Effector memory CD4-positive, alpha-beta T cell (primary cell): Measurements from ENCODE around the gene GPRIN1.

ENCODE experiments used
- DNase-seq, 3 donors: peaks; one replicate each; pipeline ENCODE4 v3.0.0-alpha.2; 2020
- H3K27ac ChIP-seq: 2 replicates; pipeline ENCODE4 v1.7.0; 2013; ENCODE audit warnings: mild to moderate bottlenecking, low read length, moderate library complexity; ENCODE audit not compliant: insufficient read depth, poor library complexity, severe bottlenecking
- H3K27me3 ChIP-seq: replicated peaks from 2 replicates; pipeline ENCODE4 v1.7.0; 2013; ENCODE audit warnings: mild to moderate bottlenecking, low read length; ENCODE audit not compliant: insufficient read depth, control insufficient read depth, poor library complexity, severe bottlenecking
- H3K36me3 ChIP-seq: 2 replicates; pipeline ENCODE4 v1.7.0; 2013; ENCODE audit warnings: mild to moderate bottlenecking, low read length, moderate library complexity; ENCODE audit not compliant: control insufficient read depth, insufficient read depth
- H3K4me1 ChIP-seq: 2 replicates; pipeline ENCODE4 v1.7.0; 2013; ENCODE audit warnings: low read length, mild to moderate bottlenecking; ENCODE audit not compliant: control insufficient read depth, insufficient read depth, poor library complexity, severe bottlenecking
- H3K4me3 ChIP-seq: 2 replicates; pipeline ENCODE4 v1.7.0; 2013; ENCODE audit warnings: low read length, low read depth, mild to moderate bottlenecking; ENCODE audit not compliant: insufficient read depth, poor library complexity, severe bottlenecking
- H3K9me3 ChIP-seq: 2 replicates; pipeline ENCODE4 v1.7.0; 2013; ENCODE audit warnings: mild to moderate bottlenecking, low read length, moderate library complexity; ENCODE audit not compliant: control insufficient read depth

Gene GPRIN1

DNA sequence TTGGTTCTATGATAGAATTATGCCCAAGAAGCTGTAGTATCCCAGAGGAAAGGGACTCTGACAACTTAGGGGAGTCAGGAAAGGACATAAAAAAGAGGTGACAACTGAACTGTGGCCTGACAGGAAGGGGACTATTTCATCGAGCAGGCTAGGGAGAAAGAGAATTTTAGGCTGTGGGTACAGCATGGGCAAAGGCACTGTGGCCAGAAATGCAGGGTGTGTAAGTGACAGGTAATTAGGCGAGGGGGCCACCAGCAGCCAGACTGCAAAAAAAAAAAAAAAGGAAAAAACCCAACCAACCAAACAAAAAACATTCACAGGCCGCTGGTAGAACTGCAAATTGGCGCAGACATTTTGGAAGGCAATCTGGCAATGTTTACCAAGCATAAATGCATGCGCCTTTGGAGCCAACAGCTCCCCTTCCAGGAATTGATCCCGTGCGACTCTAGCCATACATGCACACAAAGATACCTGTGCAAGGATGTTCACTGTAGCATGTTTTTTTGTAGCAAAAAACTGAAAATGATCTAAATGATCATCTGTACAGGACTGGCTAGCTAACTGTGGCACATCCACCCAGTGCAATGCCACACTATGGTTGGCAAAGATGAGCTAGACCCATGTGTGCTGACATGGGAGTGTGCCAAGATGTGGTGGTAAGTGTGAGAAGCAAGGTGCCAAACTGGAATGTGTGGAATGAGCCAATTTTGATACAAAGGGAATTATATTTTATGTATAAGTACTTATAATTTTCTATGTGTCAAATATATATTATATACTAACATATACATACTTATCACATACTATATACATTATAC lies 21.6 kb upstream of the GPRIN1 start:
- no peaks in the 10 kb centered on the region for H3K9me3 ChIP-seq
- H3K27ac ChIP-seq, result no peak overlapping the region
- H3K4me3 ChIP-seq, result no peak overlapping the region
- H3K4me1 ChIP-seq, result peaks cover 10% of the 10 kb centered on the region
- H3K27me3 ChIP-seq, result peaks cover 40% of the 10 kb centered on the region
- no peak for DNase-seq
- H3K36me3 ChIP-seq, result no peaks in the 10 kb centered on the region

DNA sequence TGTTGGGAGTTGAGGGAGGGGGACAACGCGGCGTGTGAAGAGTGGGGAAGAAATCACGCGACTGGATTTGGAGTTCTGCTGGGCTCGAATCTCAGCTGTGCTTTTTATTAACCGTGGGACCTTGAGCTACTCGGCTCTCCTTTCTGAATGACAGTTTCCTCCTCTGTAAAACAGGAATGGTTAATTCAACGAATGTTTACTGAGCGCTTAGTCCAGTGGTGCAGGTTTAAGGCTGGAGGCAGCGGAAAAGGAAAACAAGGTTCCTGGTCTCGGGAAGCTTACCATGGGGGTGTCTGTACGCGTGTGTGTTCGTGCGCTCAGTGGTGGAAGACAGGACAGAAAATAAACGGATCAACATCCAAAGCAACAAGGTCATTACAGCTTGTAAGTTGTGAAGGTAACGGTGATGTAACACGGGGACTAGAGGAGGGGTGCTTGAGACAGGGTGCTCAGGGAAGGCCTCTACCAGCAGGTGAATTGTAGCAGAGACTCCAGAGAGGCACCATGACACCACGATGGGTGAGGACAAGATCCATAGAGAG lies 20.8 kb upstream of the GPRIN1 start:
- Histone ChIP-seq H3K4me1 (peaks cover 10% of the 10 kb centered on the region), H3K27me3 (peaks cover 40% of the 10 kb centered on the region), H3K9me3 (no peaks in the 10 kb centered on the region), H3K27ac (no peak overlapping the region), H3K36me3 (no peaks in the 10 kb centered on the region), H3K4me3 (peak overlapping the region; percentile 14)
- no peak for DNase-seq

DNA sequence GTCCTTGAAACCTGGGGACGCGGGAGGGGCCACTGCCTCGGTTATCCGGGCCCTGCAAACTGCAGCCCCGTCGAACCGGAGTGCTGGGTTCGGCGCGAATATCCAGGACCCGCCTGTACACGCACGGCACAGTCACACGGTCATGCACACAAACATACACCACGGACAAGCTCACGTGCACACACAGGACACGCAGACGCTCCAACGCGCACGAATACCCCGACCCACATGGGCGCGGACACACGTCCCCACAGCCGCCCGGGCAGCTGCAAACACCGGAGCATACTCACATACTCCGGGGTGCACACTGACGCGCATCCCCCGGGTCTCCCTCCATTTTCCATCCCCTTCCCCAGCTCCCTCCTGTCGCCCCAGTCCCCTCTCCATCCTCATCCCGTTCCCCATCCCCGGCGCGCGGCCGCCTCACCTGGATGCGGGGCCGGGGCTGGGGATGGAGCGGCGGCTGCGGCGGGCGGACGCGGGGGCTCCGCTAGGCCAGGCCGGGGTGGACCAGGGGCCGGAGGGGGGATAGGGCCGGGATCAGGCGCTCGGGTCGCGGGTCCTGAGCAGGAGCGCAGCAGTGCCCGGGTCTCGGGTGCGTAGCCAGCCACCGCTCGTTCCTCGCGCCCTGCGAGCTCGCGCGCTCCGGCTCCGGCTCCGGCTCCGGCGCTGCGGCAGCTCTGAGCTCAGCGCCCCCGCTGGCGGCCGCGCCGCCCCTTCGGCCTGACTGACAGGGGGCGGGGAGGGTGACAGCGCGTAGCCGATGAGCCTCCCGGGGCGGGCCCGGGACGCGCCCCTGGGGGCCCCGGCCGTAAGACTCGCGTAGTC lies 20.1 kb upstream of the GPRIN1 start, which contains the start of the genes EIF4E1B and SNCB:
TSS of gene EIF4E1B (plus strand) at position 823 of the 828 bp plus-strand sequence. CDS start 12,113 bp downstream, outside the sequence.
TSS of gene SNCB (minus strand) at position 682 of the 828 bp plus-strand sequence. CDS start 880 bp downstream, outside the sequence.
- DNase-seq, result no peak
- Histone ChIP-seq H3K4me1 (peaks cover 10% of the 10 kb centered on the region), H3K27me3 (peaks cover 40% of the 10 kb centered on the region), H3K36me3 (no peaks in the 10 kb centered on the region), H3K27ac (no peak within 1 kb of the TSS), H3K4me3 (peak within 1 kb of the TSS; percentile 14), H3K9me3 (no peaks in the 10 kb centered on the region)

DNA sequence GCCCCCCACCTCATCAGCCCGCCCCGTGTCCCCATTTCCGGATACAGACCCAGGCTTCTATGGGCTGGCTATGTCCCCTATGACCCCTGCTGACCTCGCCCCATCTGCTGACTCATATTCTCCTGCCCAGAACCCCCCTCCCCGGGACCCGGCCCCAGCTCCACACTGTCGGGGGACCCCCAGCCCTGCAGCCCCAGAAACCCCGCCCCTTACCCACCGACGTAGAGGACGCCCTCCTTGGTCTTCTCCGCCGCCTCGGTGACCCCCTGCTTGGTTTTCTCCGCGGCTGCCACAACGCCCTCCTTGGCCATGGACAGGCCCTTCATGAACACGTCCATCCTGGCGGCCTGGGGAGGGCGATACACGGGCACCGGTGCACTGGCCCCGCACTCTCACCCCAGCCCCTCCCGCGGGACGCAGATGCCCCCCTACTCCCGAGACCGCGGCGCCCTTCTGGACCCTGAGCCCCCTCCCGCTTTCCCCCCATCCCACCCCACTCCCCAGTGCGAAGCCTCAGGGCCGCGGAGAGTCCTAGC lies 19.4 kb upstream of the GPRIN1 start:
- H3K27ac ChIP-seq, result no peak overlapping the region
- H3K9me3 ChIP-seq, result no peaks in the 10 kb centered on the region
- no peak for DNase-seq
- H3K4me1 ChIP-seq, result peaks cover 10% of the 10 kb centered on the region
- H3K4me3 ChIP-seq, result peak overlapping the region; percentile 14
- H3K36me3 ChIP-seq, result no peaks in the 10 kb centered on the region
- H3K27me3 ChIP-seq, result peaks cover 40% of the 10 kb centered on the region

DNA sequence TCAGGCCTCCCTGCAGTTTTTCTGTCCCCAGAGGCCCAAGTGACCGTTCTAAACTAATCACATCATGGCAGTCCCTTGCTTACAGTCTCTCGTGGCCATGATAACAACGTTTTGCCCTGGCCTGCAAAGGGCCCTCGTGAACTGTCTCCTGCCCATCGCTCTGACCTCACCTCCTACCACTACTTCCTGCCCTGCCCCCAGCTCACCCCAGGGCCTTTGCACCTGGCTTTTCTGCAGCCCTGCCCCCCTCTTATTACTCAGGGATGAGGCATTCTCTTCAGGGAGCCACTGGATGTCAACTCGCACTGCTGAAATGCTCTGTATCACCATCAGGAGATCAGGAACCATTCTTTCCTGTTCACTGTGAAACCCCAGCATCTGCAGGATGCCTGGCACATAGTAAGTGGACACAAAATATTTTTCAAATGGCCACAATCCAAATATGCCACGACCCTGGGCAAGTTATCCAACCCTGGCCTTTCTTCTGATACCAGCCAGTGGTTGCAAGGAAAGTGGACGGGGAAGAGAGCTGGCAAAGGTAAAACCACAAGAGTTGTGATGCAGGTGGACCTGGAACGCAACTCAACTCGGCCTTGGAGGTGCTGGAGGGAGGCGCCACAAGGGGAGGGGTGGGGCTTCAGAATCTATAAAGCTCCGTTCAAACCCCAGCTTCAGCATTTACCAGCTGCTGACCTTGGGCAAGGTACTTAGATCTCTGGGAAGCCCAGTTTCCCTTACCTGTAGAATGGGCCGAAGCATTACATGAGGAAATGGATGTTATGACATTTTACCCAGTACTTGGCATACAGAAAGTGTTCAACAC lies 18.7 kb upstream of the GPRIN1 start:
- Histone ChIP-seq H3K4me3 (no peak overlapping the region), H3K9me3 (no peaks in the 10 kb centered on the region), H3K36me3 (no peaks in the 10 kb centered on the region), H3K27ac (no peak overlapping the region), H3K4me1 (peaks cover 10% of the 10 kb centered on the region), H3K27me3 (peaks cover 37% of the 10 kb centered on the region)
- DNase-seq, result no peak

DNA sequence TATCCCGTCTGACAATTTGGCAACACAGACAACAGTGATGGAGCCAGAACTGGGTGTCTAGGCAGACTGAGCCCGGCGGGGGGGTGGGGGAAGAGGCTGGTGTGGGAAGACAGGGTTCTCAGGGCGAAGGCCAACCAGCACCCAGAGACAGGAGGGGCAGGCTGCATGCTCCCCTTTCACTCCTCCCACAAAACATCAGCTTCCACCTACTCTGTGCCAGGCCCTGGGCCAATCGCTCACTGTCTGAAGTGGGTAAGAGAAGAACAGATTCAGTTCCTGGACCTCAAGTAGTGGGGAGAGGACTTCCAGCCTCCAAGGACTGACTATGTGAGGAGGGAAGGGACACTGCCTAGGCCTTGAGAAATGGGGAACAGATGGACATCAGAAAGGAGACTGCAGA lies 17.6 kb upstream of the GPRIN1 start:
- Histone ChIP-seq H3K9me3 (no peaks in the 10 kb centered on the region), H3K27ac (no peak overlapping the region), H3K4me3 (no peak overlapping the region), H3K27me3 (peaks cover 32% of the 10 kb centered on the region), H3K36me3 (no peaks in the 10 kb centered on the region), H3K4me1 (peaks cover 10% of the 10 kb centered on the region)
- no peak for DNase-seq

DNA sequence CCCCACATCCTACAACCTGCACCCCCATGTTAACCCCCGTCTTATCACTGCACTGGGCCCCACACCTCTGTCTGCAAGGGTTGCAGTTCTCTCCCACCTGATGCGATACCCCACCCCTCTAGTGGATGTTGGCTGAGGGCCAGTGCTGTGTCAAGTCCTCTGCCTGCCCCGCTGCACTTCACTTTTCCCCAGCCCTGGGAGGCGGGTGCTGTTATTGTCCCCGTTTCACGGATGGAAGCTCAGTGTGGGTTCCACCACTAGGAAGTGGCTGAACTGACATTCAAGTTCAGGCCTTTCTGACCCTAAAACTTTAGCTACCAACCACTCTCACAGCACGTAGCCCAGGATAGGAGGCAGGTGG lies 16.9 kb upstream of the GPRIN1 start:
- H3K27ac ChIP-seq, result no peak overlapping the region
- H3K4me1 ChIP-seq, result peaks cover 10% of the 10 kb centered on the region
- H3K27me3 ChIP-seq, result peaks cover 29% of the 10 kb centered on the region
- H3K36me3 ChIP-seq, result no peaks in the 10 kb centered on the region
- DNase-seq, result no peak
- H3K4me3 ChIP-seq, result no peak overlapping the region
- no peaks in the 10 kb centered on the region for H3K9me3 ChIP-seq

DNA sequence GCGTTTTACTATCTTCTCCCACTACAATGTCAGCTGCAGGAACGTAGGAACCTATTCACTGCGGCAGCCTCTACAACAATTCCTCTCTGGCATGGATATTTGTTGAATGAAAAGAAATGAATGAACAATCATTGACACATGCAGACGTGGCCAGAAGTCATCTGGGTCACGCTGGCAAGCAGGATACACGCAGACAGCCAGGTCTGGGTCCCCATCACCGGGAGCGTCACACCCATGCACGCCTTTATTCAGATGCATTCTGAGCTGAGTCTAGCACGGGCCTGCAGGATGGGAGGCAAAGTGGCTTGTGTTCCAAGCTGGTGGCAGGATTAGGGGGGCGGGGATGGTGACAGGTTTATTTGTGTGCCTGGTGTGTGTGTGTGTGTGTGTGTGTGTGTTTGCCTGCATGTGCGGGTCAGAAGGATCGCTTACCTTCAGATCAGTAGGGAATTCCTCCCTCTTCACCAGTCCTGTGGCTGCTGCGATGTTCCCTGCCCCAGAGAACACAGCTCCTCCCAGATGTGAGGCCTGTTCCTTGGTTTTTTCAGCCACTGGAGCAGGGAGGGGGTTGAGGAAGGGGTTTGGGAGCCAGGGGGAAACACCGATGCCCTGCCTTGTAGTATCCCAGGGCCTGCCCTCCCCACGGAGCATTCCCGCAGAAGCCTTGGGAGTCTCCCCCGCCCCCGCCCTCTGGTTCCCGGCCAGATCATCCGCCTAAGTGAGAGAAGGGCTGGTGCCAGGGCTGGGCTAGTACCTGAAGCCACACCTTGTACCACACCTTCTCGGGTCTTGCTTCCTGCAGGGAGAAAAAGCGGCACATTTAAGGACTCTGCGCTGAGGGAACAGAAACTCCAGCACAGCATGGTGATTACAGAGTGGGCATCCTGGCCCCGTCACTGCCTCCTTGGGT lies 16.3 kb upstream of the GPRIN1 start:
- DNase-seq, result no peak
- Histone ChIP-seq H3K9me3 (no peaks in the 10 kb centered on the region), H3K4me3 (no peak overlapping the region), H3K27me3 (peaks cover 24% of the 10 kb centered on the region), H3K4me1 (peaks cover 10% of the 10 kb centered on the region), H3K36me3 (no peaks in the 10 kb centered on the region), H3K27ac (no peak overlapping the region)
